Omental fat pad (tissue), 4 donors: ENCODE measurements around the gene FOXP1. TPM values are rescaled to one million over a fixed set of nuclear protein-coding genes. Genes with fewer than 3 reads are reported as not detected.

Experiments
- ATAC-seq: fragments of 150-250 bp; one replicate; pipeline ENCODE4 v1.9.1; 2016; ENCODE audit warnings: mild to moderate bottlenecking, moderate library complexity; ENCODE audit not compliant: low FRiP score
- DNase-seq: peaks from one replicate; pipeline ENCODE4 v3.0.0-alpha.2; 2019; ENCODE audit warnings: low spot score
- total RNA-seq, 4 donors: library from RNA; depleted of rRNA; stranded (reverse); fragments of >200 nt; gene quantifications; one replicate each; pipeline ENCODE4 v1.1.0, GENCODE V29; 2016
- TF ChIP-seq, protein P1 (sequence below), 3 donors: fragments of 450-650 bp; IDR thresholded peaks; one replicate each; pipeline ENCODE4 v1.5.1; 2016 to 2017; ENCODE audit warnings: antibody characterized with exemption in 3 of 3, mild to moderate bottlenecking in 3 of 3, moderate library complexity in 2 of 3

The FOXP1 gene
- total RNA-seq, 4 donors from 2014 or later: 72.4 to 128 (median 76.7) TPM

DNA sequence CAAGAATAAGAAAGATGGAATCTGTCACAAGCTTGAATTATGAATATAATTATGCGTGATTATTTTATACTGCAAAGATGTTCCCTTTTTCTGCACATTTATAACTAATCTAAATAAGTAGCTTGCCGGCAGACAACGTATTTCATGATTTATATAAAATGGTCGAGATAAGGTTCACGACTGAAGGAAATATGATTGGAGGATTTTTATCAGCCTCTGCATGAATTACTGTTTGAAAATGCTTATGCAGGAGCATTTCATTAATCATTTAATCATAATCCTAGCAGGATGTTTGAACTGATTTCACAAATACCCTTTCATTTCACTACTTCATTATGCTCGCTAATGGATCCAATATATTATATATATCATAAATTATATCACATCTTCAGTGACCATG, 580.0 kb downstream of the FOXP1 start:
- TF ChIP-seq, protein P1, sequence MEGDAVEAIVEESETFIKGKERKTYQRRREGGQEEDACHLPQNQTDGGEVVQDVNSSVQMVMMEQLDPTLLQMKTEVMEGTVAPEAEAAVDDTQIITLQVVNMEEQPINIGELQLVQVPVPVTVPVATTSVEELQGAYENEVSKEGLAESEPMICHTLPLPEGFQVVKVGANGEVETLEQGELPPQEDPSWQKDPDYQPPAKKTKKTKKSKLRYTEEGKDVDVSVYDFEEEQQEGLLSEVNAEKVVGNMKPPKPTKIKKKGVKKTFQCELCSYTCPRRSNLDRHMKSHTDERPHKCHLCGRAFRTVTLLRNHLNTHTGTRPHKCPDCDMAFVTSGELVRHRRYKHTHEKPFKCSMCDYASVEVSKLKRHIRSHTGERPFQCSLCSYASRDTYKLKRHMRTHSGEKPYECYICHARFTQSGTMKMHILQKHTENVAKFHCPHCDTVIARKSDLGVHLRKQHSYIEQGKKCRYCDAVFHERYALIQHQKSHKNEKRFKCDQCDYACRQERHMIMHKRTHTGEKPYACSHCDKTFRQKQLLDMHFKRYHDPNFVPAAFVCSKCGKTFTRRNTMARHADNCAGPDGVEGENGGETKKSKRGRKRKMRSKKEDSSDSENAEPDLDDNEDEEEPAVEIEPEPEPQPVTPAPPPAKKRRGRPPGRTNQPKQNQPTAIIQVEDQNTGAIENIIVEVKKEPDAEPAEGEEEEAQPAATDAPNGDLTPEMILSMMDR (IDR thresholded peaks at IDR 0.05): no peak
- no peak for ATAC-seq
- no peak for DNase-seq

DNA sequence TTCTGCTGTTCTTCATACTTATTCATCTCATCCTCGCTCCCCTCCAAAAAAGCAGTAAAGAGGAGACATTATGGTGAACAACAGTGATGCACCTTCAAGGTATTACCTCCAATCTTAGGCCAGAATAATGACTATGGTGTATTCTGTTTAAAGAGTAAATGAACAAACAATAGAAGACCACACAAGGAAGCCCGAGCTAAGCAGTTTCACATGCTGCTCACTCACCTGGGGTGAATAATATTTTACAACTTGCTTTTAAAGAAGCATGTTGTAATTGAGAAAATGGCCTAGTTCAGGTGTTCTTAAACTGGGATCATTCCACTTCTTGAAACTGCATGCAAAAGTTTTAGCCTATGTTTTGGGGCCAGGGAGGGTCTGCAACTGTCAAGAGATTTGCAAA, 581.2 kb downstream of the FOXP1 start:
- no peak for DNase-seq
- TF ChIP-seq, protein P1 (IDR thresholded peaks at IDR 0.05): no peak
- no peak for ATAC-seq

DNA sequence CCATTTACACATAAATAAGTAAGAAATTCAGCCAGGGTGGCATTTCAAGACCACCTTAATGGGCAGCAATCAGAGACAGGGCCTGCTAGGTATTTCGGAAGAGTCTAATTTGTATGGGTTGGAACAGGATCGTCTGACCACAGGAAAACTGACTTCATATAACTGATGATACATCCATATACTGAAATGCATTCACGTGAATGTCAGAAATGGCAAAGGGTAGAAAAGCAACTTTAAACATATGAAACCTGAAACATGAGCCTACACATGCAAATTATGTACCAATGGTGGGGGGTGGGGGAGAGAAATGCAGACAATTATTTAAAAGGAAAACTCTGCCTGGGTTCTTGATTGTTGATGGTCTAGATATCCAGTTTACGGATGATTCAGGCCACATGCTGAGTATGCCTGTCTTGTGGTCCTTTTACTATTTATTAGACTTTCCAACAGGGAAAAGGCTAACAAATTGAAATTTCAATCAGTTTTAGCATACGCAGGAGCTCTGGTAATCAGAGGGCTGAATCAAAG, 582.2 kb downstream of the FOXP1 start:
- DNase-seq (no peak), ATAC-seq (no peak)
- TF ChIP-seq, protein P1 (IDR thresholded peaks at IDR 0.05): no peak

DNA sequence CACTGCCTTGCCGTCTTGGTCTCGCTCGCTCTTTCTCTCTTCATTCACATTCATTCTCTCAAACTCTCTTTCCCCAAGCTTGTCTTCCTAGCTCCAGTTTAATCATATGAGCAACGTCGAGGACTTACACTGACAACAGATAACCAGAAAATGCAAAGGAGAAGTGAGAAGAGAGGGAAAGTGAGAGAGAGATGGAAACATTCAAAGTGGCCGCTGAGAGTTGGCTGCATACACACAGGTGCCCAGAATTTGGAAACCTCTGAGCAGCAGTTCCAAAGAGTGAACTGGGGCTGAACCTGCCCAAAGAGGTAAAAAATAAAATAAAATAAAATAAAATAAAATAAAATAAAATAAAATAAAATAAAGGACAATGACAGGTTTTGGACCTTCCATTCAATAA, 583.0 kb downstream of the FOXP1 start:
- TF ChIP-seq, protein P1 (IDR thresholded peaks at IDR 0.05): no peak
- no peak for ATAC-seq
- no peak for DNase-seq

DNA sequence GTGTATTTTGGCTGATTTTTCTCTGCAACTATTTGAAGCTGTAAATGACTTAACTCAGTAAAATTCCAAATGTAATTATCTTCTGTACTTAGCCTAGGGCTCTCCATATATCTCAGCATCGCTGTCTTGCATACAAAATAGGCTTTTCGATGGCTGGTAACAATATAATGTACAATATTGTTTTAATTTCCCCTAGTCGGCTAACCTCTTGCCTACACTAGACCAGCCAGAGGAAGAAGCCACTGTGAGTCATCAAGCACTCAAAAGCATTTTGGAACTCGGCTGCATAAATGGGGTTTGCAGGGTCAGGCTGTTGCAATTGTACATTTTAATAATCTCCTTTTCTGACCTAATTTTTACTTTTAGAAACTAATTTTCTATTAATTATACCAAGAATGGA, 583.8 kb downstream of the FOXP1 start:
- DNase-seq (no peak), ATAC-seq (peak; percentile 66)
- TF ChIP-seq, protein P1 (IDR thresholded peaks at IDR 0.05): no peak

DNA sequence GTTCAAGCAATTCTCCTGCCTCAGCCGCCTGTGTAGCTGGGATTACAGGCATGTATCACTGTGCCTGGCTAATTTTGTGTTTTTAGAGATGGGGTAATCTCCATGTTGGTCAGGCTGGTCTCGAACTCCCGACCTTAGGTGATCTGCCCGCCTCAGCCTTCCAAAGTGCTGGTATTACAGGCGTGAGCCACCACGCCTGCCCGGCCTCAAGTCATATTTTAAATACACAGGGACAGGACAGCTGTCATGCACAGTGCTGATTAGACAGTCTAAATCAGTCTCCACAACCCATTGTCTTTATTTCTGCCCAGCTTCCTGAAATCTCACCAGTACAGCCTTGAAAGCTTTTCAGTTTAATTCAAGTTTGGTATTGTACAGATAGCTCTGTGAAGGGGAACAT, 587.4 kb downstream of the FOXP1 start:
- ATAC-seq (no peak), DNase-seq (no peak)
- TF ChIP-seq, protein P1 (IDR thresholded peaks at IDR 0.05): no peak

DNA sequence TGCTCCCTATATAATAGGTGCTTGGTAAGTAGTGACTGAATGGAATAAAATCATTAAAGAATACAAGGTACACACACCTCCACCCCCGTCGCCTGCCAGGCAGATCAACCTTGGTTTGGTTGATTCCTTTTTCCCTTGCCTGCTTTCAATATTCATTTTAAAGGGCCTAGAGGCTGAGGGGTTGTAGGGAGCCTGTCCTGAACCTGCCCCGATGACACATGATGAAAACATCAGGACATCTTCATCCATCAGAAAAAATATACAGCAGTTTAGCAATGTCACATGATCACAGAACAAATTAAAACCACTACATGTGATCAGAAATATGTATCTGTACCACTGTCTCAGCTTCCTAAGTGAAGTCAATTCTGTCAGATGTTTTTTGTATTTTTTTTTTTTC, 588.9 kb downstream of the FOXP1 start:
- no peak for ATAC-seq
- TF ChIP-seq, protein P1 (IDR thresholded peaks at IDR 0.05): no peak
- DNase-seq: no peak
